ENCODE measurements around the gene GALP.

- TF ChIP-seq TCF4 (CRISPR knock-in tag; IDR thresholded peaks at IDR 0.05; ENCODE audit: borderline replicate concordance) (no peak), CSDC2 (CRISPR knock-in tag; IDR thresholded peaks at IDR 0.05) (no peak)
Measured at GRCh38 chr19:56148096-56148495, 27.7 kb upstream of the GALP start.
